K562 (cell line): Measurements from ENCODE around the gene KRT34. TPM values are rescaled to one million over a fixed set of nuclear protein-coding genes. Genes with fewer than 3 reads are reported as not detected.

ENCODE experiments used
- ATAC-seq: fragments of 200-7000 bp; cut with Tn5 transposase; 3 replicates; pipeline ENCODE4 v1.9.1; 2020; ENCODE audit warnings: moderate library complexity
- BruUV-seq: library from RNA; stranded (reverse); fragments of 400-500 nt; replicated peaks from 2 replicates; lab custom pipeline; 2021; lab: Mats Ljungman, UMichigan
- CTCF ChIA-PET: fragments of 300-600 bp; formaldehyde crosslinking; extraction: SDS; loops from one replicate; lab custom pipeline; 2021; ENCODE audit warnings: low intra/inter-chr PET ratio; lab: Yijun Ruan, JAX
- POLR2A ChIA-PET: fragments of 300-600, 350-650 bp; sonication (Branson Sonifier 250); formaldehyde crosslinking; extraction: SDS; loops from one replicate; lab custom pipeline; 2021; ENCODE audit warnings: antibody characterized with exemption, inconsistent platforms; lab: Yijun Ruan, JAX
- DNase-seq, 4 experiments: peaks; one replicate each; pipeline versions ENCODE4 v3.0.0 to v3.0.0-alpha.2; 2011 to 2018; ENCODE audit warnings: low spot score in 3 of 4, mixed read lengths in 3 of 4; ENCODE audit errors: extremely low read depth in 1 of 4
- FAIRE-seq: peaks from 2 replicates; lab custom pipeline; 2011; peaks lifted over from hg19 to GRCh38; lab: Jason Lieb, UNC
- H2AFZ ChIP-seq: 2 replicates; pipeline ENCODE4 v1.6.0; 2011; ENCODE audit warnings: low read depth, low read length, control low read depth, inconsistent platforms
- H3K27ac ChIP-seq: fragments of 200-600 bp; 3 replicates; pipeline ENCODE4 v1.8.0; 2011; ENCODE audit warnings: low read depth, mild to moderate bottlenecking, control low read depth, inconsistent platforms, low read length, moderate library complexity, mixed read lengths; ENCODE audit errors: extremely low read depth
- H3K27me3 ChIP-seq, 2 experiments: fragments of 300-600 bp in 1 of 2; 2 replicates in 1 of 2; 3 replicates in 1 of 2; pipeline versions ENCODE4 v1.6.0 to v1.8.0; 2011; ENCODE audit warnings: inconsistent platforms in 2 of 2, low read length in 2 of 2, mild to moderate bottlenecking in 1 of 2, mixed read lengths in 1 of 2, moderate library complexity in 1 of 2; ENCODE audit not compliant: control insufficient read depth in 2 of 2, insufficient read depth in 2 of 2
- H3K36me3 ChIP-seq: fragments of 300-600 bp; 3 replicates; pipeline ENCODE4 v1.8.0; 2011; ENCODE audit warnings: mild to moderate bottlenecking, low read length, inconsistent platforms; ENCODE audit not compliant: control insufficient read depth, insufficient read depth
- H3K4me1 ChIP-seq, 2 experiments: fragments of 200-600 bp in 1 of 2; replicated peaks in 1 of 2; 2 replicates in 1 of 2; 3 replicates in 1 of 2; pipeline versions ENCODE4 v1.5.1 to v1.8.0; 2011; ENCODE audit warnings: inconsistent platforms in 2 of 2, low read length in 2 of 2, mild to moderate bottlenecking in 1 of 2, mixed read lengths in 1 of 2, moderate library complexity in 1 of 2; ENCODE audit not compliant: control insufficient read depth in 2 of 2, insufficient read depth in 2 of 2
- H3K4me2 ChIP-seq: 2 replicates; pipeline ENCODE4 v1.6.1; 2011; ENCODE audit warnings: low read length, control low read depth, inconsistent platforms, mixed read lengths; ENCODE audit not compliant: insufficient read depth
- H3K4me3 ChIP-seq: fragments of 200-600 bp; sonication (generic), shearing (Covaris generic); 2 replicates; pipeline ENCODE4 v1.5.1; 2016; ENCODE audit warnings: control low read depth, inconsistent platforms
- H3K79me2 ChIP-seq: fragments of 200-600 bp; 3 replicates; pipeline ENCODE4 v1.8.0; 2011; ENCODE audit warnings: low read length, inconsistent platforms; ENCODE audit not compliant: control insufficient read depth, insufficient read depth
- H3K9ac ChIP-seq, 2 experiments: 2 replicates each; pipeline versions ENCODE4 v1.6.0 to v1.6.1; 2011; ENCODE audit warnings: low read depth in 2 of 2, low read length in 2 of 2, control low read depth in 1 of 2, inconsistent platforms in 1 of 2, mild to moderate bottlenecking in 1 of 2, mixed read lengths in 1 of 2; ENCODE audit not compliant: insufficient read depth in 1 of 2
- H3K9me1 ChIP-seq: one replicate; pipeline ENCODE4 v1.6.0; 2011; ENCODE audit warnings: inconsistent platforms, mild to moderate bottlenecking, low read length, moderate library complexity; ENCODE audit not compliant: control insufficient read depth, insufficient read depth
- H3K9me3 ChIP-seq: replicated peaks from 2 replicates; pipeline ENCODE4 v1.5.1; 2011; ENCODE audit warnings: low read depth, low read length, inconsistent platforms; ENCODE audit not compliant: control insufficient read depth, insufficient read depth
- H4K20me1 ChIP-seq: replicated peaks from 2 replicates; pipeline ENCODE4 v1.6.1; 2011; ENCODE audit warnings: low read length, inconsistent platforms, mixed read lengths; ENCODE audit not compliant: control insufficient read depth, insufficient read depth
- C11orf30 ChIP-seq: fragments of 450-650 bp; IDR thresholded peaks from 2 replicates; pipeline ENCODE4 v1.6.1; 2016; ENCODE audit warnings: low read depth, mild to moderate bottlenecking
- CREM ChIP-seq: IDR thresholded peaks from 2 replicates; pipeline ENCODE4 v1.6.1; 2014; ENCODE audit warnings: antibody characterized with exemption, low read depth
- GABPA ChIP-seq: fragments of 200-800 bp; sonication (Bioruptor generic); conservative IDR thresholded peaks from 2 replicates; pipeline ENCODE4 v1.6.1; 2016; ENCODE audit warnings: low read depth, missing genetic modification characterization, missing compliant biosample characterization
- HBP1 ChIP-seq: fragments of 450-650 bp; formaldehyde crosslinking; IDR thresholded peaks from 2 replicates; pipeline ENCODE4 v1.4.0; 2022; ENCODE audit warnings: missing genetic modification characterization
- JUND ChIP-seq, 2 experiments: IDR thresholded peaks; 2 replicates in 1 of 2; 3 replicates in 1 of 2; pipeline ENCODE4 v1.6.1; 2011; ENCODE audit warnings: borderline replicate concordance in 2 of 2, low read depth in 2 of 2, low read length in 2 of 2, improper control_type of control experiment in 1 of 2, missing biosample characterization in 1 of 2, missing genetic modification characterization in 1 of 2, missing genetic modification reagents in 1 of 2
- KLF10 ChIP-seq: fragments of 250-450 bp; sonication (Bioruptor Pico); IDR thresholded peaks from 2 replicates; pipeline ENCODE4 v1.6.1; 2021; ENCODE audit warnings: matching md5 sums
- RBM39 ChIP-seq: fragments of 200-400 bp; formaldehyde crosslinking; optimal IDR thresholded peaks from 2 replicates; pipeline ENCODE3; 2018; ENCODE audit warnings: low read depth, low read length
- TAF1 ChIP-seq: IDR thresholded peaks from 2 replicates; pipeline ENCODE4 v1.6.1; 2011; ENCODE audit warnings: mild to moderate bottlenecking, low read length, moderate library complexity; ENCODE audit not compliant: insufficient read depth, control insufficient read depth, severe bottlenecking; ENCODE audit errors: extremely low read depth
- ZNF318 ChIP-seq, 2 experiments: fragments of 450-650 bp; IDR thresholded peaks; 2 replicates each; pipeline ENCODE4 v1.6.1; 2016; ENCODE audit warnings: mild to moderate bottlenecking in 2 of 2, borderline replicate concordance in 1 of 2, low read depth in 1 of 2, moderate library complexity in 1 of 2
- WGBS: fragments of 100-300 bp; shearing (Covaris generic); methylation state at CpG from one replicate; pipeline ENCODE4 v1.1.6; 2016; ENCODE audit warnings: low coverage, mixed read lengths; ENCODE audit not compliant: insufficient coverage; ENCODE audit errors: missing lambda C conversion rate; 5-methylcytosine and 5-hydroxymethylcytosine counted together
- in situ Hi-C: fragments of 300-500 bp; cut with MboI; formaldehyde crosslinking; loops from 4 replicates; pipeline ENCODE4 v1.15.0; 2018; ENCODE audit warnings: inconsistent platforms, mixed read lengths
- intact Hi-C: fragments of 100-400 bp; cut with micrococcal nuclease; formaldehyde crosslinking; loops from 2 replicates; pipeline ENCODE4 v1.14.2; 2022
- polyA plus RNA-seq, 8 experiments: library from polyadenylated mRNA; depleted of rRNA in 4 of 8; stranded (reverse) in 5 of 8; unstranded in 3 of 8; fragments of >200 nt; fragmentation: Nextera tagmentation in 2 of 8; fragmentation: Illumina TruSeq in 1 of 8; extraction: Ambion mirVana in 2 of 8; extraction: Trizol in 1 of 8; gene quantifications; 2 replicates each; pipeline versions ENCODE4 v1.2.1 to v1.2.3, GENCODE V29; 2011 to 2014; ENCODE audit warnings: inconsistent platforms in 1 of 8, missing spikeins in 1 of 8
- total RNA-seq, 7 experiments: library from RNA; depleted of rRNA in 6 of 7; stranded (reverse); fragments of >200 nt in 6 of 7; fragmentation: Illumina TruSeq in 2 of 7; extraction: Trizol in 2 of 7; gene quantifications; 2 replicates each; pipeline versions ENCODE4 v1.2.1 to v1.2.3, GENCODE V29; 2011 to 2021; ENCODE audit warnings: low replicate concordance in 1 of 7

The KRT34 gene
- total and polyA plus RNA-seq, 9 of the 15 experiments (the other 6 are each of a cell fraction or from before 2014, with no cell fraction given), result not detected

DNA sequence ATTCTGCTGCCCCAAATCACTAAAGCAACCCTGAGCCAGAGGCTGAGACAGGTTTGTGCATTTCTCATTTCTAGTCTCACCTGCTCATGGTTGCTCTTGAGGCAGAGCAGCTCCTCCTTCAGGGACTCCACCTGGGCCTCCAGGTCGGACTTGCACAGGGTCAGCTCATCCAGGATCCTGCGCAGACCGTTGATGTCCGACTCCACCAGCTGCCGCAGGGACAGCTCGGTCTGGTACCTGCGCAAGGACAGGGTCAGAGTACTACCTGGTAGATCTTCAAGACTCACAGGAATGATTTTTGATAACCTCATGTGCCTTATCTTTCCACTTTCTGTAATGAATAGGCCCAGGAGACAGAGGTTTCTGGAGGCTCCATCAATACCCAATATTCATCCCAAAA, 14.2 kb upstream of the KRT34 start (continued):
- no peak for TF ChIP-seq TAF1
- no peak for TF ChIP-seq CREM
- TF ChIP-seq RBM39, result no peak
- no peak for TF ChIP-seq JUND (IDR thresholded peaks at IDR 0.05; ENCODE audit: borderline replicate concordance, low read depth, low read length)
- TF ChIP-seq JUND (tag; IDR thresholded peaks at IDR 0.05; ENCODE audit: borderline replicate concordance, low read depth, low read length), result no peak
- no peak for TF ChIP-seq HBP1 (CRISPR knock-in tag)
- no peak for TF ChIP-seq C11orf30

DNA sequence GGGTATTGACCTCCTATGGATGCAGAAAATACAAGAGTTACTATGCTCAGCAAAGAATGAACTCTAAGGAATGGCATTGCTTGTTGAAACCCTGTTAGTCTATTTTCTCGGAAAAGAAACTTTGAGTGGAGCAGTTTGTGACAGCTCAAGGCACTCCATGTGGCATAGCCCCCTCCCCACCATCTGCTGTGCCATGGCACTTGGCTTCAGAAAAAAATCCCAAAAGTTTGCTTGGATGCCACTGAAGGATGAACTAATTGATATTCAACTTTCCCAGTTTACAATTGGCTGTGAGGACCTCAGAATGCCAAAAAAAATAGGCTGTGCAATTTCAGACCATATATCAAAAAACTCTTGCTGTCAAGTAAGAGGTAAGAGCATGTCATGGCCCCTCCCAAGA, 13.5 kb upstream of the KRT34 start:
- POLR2A ChIA-PET, result no interaction called here
- 0% methylated on average over 1 of the region's 1 CpG for WGBS
- Histone ChIP-seq H4K20me1 (no peaks in the 10 kb centered on the region), H3K4me1 (no peaks in the 10 kb centered on the region), H3K9ac (no peak overlapping the region), H3K79me2 (no peaks in the 10 kb centered on the region), H3K36me3 (no peaks in the 10 kb centered on the region), H3K27ac (no peak overlapping the region), H2AFZ (no peak overlapping the region), H3K9me1 (no peaks in the 10 kb centered on the region), H3K4me2 (no peak overlapping the region), H3K9me3 (no peaks in the 10 kb centered on the region), H3K27me3 (peaks cover 4 to 41% of the 10 kb centered on the region in 2 experiments), H3K4me3 (no peak overlapping the region)
- FAIRE-seq, result no peak
- CTCF ChIA-PET, result interaction anchor here (0.7 kb wide), 1 partner anchor 1083 kb away, joined by 7 read pairs; no protein-coding TSS in a partner anchor
- no peak for DNase-seq
- BruUV-seq, result no TSS peak
- intact Hi-C loops, result no loop called here
- ATAC-seq, result no peak
- in situ Hi-C loops, result no loop called here
- TF ChIP-seq ZNF318 (IDR thresholded peaks at IDR 0.05; ENCODE audit: borderline replicate concordance in 1 of 2, low read depth in 1 of 2) (no peak), KLF10 (CRISPR knock-in tag) (no peak), GABPA (tag) (no peak)
